UCSD-AML1 (cell line): ENCODE results near the gene SLC30A4.
"Not testable (repeated sequence)": the region's sequence is repeated elsewhere in the genome, so short reads cannot be mapped to it uniquely, and the experiment has no call there.

Experiments
- DNase-seq: peaks from one replicate; lab custom pipeline; 2025; ENCODE audit not compliant: unreplicated experiment; lab: John Stamatoyannopoulos, UW

The SLC30A4 gene, protein sequence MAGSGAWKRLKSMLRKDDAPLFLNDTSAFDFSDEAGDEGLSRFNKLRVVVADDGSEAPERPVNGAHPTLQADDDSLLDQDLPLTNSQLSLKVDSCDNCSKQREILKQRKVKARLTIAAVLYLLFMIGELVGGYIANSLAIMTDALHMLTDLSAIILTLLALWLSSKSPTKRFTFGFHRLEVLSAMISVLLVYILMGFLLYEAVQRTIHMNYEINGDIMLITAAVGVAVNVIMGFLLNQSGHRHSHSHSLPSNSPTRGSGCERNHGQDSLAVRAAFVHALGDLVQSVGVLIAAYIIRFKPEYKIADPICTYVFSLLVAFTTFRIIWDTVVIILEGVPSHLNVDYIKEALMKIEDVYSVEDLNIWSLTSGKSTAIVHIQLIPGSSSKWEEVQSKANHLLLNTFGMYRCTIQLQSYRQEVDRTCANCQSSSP

DNA sequence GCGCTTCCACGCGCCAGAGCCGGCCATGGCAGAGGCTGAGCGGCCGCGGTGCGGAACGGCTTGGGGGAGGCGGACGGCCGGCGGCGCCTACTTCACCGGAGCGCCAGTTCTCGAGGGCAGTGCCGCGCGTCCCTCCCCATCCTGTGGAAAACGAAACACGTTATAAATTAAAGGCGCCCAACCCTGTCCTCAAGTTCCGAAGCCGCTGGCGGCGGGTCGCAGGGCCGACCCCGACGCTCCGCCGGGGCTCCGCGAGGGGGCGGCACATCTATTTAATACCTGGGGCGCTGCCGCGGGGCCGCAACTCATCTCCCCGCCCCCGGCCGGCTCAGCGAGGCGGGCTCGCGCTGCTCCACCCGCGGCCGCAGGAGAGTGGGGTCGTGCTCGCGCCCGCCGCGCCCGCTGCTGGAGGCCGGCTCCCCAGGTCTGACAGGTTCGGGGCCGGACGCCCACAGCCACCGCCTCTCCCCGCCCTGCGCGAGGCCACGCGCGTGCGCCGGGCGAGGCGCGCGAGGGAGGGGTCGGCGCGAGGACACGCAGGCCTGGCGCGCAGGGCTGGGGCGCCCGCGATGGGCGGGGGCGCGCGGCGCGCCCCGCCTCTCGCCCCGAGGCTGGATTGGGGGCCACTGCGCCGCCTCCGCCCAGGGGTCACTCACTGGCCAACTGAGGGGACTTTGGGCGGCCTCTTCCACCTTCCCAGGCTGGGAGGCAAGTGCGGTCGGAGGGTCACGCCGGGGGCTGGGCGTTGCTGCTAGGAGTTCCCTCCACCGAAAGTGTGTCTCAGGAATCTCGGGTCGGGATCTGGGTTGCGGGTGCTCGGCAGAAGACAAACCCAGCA, at the start of gene SLC30A4:
Gene SLC30A4 (minus strand): TSS at position 428 of the 838 bp plus-strand sequence. CDS start 401 bp downstream, at position 27.
- DNase-seq = peak; percentile 19

GRCh38 chr15:45555934-45556608, 33.5 kb upstream of the SLC30A4 start:
- DNase-seq = no peak

GRCh38 chr15:45551676-45552075, 29.1 kb upstream of the SLC30A4 start:
- no peak for DNase-seq

DNA sequence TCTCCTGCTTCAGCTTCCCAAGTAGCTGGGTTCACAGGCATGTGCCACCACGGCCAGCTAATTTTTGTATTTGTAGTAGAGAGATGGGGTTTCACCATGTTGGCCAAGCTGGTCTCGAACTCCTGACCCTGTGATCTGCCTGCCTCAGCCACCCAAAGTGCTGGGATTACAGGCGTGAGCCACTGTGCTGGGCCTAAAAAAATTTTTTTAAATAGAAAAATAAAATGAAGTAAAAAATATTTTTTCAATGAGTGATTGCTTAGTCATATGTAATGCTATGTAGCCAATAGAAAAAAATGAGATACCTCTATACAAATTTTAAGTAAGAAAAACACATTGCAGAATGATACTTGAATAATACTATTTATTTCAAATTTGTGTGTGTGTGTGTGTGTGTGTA, 27.9 kb upstream of the SLC30A4 start:
- DNase-seq = no peak

DNA sequence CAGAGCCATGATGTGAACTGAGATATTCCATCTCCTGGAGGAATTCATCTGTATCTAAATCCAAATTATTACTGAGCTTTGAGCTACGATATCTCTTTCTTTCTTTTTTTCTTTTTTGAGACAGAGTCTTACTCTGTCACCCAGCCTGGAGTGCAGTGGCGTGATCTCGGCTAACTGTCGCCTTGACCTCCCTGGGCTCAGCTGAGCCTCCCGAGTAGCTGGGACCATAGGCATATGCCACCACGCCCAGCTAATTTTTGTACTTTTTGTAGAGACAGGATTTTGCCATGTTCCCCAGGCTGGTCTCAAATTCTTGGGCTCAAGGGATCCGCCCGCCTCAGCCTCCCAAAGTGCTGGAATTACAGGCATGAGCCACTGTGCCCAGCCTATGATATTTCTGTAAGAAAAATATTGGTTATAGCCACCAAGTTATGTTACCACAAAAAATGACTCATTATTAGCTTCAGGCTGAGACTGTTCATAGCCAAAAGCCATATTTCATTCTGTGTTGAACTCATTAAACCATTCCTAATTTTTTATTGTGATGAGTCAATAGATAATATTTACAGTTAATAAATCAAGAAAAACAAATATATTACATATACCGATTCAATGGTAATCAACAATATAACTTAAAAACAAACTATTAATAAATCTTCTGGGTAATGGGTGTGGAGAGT, 27.1 kb upstream of the SLC30A4 start:
- DNase-seq = no peak

- no peak for DNase-seq
Observed at GRCh38 chr15:45548753-45549520, 26.4 kb upstream of the SLC30A4 start.

GRCh38 chr15:45546789-45547188, 24.2 kb upstream of the SLC30A4 start:
- no peak for DNase-seq

DNA sequence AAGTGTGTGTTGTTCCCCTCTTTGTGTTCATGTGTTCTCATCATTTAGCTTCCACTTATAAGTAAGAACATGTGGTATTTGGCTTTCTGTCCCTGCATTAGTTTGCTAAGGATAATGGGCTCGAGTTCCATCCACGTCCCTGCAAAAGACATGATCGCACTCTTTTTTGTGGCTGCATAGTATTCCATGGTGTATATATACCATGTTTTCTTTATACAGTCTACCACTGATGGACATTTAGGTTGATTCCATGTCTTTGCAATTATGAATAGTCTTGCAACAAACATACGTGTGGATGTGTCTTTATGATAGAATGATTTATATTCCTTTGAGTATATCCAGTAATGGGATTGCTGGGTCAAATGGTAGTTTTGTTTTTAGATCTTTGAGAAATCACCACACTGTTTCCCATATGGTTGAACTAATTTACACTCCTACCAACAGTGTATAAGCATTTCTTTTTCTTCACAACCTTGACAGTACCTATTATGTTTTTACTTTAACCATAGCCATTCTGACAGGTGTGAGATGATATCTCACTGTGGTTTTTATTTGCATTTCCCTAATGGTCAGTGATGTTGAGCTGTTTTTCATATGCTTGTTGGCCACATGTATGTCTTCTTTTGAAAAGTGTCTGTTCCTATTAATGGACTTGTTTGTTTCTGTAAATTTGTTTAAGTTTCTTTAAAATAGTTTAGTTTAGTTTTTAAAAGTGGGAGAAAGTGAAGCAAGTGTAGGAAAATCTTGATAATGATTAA, 21.9 kb upstream of the SLC30A4 start:
- no peak for DNase-seq

- no peak for DNase-seq
Observed at GRCh38 chr15:45543051-45543450, 20.5 kb upstream of the SLC30A4 start.

GRCh38 chr15:45540531-45540930, 18.0 kb upstream of the SLC30A4 start:
- no peak for DNase-seq

- no peak for DNase-seq
Observed at GRCh38 chr15:45539680-45540079, 17.1 kb upstream of the SLC30A4 start.

GRCh38 chr15:45536934-45537333, 14.4 kb upstream of the SLC30A4 start:
- no peak for DNase-seq

- no peak for DNase-seq
Observed at GRCh38 chr15:45535486-45536042, 13.0 kb upstream of the SLC30A4 start.

DNA sequence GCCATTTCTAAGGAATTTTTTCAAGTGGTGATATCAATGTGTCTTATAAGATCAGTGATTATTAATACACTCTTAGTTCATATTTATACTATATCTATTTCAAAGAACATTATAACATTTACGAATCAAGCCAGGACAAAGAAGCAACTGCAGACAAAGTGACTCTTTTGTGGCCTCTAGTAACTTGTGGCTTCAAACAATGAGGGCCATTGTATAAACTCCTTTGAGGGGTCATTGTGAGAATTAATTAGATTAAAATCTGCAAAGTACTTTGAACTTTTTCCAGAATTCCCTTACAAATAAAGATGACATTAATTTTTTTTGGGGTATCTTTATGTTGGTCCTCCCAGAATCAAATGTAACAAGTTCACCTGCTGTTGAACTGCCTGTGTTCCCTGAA, 12.3 kb upstream of the SLC30A4 start:
- no peak for DNase-seq

DNA sequence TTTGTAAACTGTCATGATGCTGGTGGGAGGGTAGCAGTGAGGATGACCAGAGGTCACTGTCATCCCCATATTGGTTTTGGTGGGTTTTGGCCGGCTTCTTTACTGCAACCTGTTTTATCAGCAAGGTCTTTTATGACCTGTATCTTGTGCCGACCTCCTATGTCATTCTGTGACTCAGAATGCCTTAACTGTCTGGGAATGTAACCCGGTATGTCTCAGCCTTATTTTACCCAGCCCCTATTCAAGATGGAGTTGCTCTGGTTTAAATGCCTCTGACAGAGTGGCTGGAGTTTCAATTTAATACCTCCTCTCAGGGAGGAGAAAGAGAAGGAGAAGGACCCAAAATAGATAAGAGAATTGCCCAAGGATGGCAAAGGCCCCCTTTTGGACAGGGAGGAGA, 10.3 kb upstream of the SLC30A4 start:
- DNase-seq = not testable (repeated sequence)

DNA sequence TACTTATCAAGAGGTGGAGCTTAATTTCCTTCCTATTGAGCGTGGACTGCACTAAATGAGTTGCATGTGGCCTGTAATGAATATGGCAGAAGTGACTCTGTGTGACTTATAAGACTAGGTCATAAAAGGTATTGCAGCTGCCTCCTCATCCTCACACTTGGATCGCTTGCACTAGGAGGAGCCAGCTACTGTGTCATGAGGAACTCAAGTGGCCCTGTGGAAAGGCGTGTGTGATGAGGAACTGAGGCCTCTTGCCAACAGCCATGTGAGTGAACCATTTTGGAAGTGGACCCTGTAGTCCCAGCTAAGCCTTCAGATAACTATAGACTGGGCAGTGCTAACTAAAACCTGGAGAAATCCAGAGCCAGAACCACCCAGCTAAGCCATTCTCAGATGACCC, 7.1 kb upstream of the SLC30A4 start:
- DNase-seq = no peak

DNA sequence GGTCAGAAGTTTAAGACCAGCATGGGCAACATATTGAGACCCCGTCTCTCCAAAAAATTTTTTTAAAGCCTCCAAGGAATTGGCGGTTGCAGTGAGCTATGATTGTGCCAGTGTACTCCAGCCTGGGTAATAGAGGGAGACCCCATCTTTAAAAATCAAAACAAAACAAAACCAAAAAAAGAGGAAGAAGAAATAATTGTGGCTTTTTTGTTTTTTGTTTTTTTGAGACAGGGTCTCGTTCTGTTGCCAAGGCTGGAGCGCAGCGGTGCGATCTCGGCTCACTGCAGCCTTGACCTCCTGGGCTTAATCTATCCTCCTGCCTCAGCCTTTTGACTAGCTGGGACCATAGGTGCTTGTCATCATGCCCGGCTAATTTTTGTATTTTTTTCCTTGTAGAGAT, 4.5 kb upstream of the SLC30A4 start:
- no peak for DNase-seq

DNA sequence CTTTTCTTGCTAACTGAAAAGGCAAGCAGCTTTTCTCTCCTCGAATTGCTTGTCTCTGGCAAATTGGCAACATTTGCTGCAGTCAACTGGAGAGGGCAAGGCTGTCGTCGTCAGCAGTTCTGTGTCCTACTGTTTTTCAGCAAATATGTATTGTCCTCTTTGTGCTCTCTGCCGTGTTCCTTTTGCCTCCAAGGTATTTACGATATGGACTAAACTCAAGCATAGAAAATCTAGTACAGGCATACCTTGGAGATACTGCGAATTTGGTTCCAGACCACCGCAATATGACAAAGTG, 558 bp upstream of the SLC30A4 start:
- DNase-seq = no peak

DNA sequence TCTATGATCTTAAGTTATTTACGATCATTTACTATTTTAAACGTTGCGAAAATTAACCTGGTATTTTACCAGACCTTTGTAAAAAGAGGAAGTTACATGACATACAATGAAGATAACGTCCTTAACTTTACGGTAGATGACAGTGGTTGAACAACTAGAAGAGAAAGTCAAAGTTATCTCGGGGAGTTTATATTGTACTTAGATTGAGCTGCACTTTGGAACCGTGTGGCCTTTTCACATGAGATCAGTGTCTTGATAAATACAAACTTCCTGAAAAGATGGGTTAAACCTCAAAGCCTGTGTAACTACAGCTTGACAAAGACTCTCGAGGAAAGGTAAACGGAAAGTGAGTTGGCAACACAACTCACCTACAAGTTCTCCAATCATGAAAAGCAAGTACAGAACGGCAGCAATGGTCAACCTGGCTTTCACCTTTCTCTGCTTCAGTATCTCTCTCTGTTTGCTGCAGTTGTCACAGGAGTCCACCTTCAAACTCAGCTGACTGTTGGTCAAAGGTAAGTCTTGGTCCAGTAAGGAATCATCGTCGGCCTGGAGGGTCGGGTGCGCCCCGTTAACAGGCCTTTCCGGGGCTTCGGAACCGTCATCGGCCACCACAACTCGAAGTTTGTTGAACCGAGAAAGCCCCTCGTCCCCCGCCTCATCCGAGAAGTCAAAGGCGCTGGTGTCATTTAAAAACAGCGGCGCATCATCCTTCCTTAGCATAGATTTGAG, 793 bp downstream of the SLC30A4 start:
- no peak for DNase-seq
